Ovary (tissue), 9 donors: ENCODE data around the gene HNRNPUL1. TPM values are rescaled to one million over a fixed set of nuclear protein-coding genes. Genes with fewer than 3 reads are reported as not detected.

Experiments used
- DNase-seq, 5 donors: peaks; one replicate each; pipeline ENCODE4 v3.0.0-alpha.2; 2019 to 2020
- H3K27ac ChIP-seq, 2 donors: fragments of 200-600 bp; one replicate each; pipeline versions ENCODE4 v1.5.1 to v1.8.0; 2019 to 2022
- H3K27me3 ChIP-seq: fragments of 200-600 bp; one replicate; pipeline ENCODE4 v1.8.0; 2022
- H3K36me3 ChIP-seq: fragments of 200-600 bp; sonication (generic); one replicate; pipeline ENCODE4 v1.5.1; 2019
- H3K4me1 ChIP-seq: one replicate; pipeline ENCODE4 v1.8.1; 2013; ENCODE audit warnings: mild to moderate bottlenecking, moderate library complexity; ENCODE audit not compliant: insufficient read depth
- H3K4me3 ChIP-seq: fragments of 200-600 bp; sonication (generic); one replicate; pipeline ENCODE4 v1.5.1; 2017
- H3K9me3 ChIP-seq, 2 donors: fragments of 200-600 bp in 1 of 2; sonication (generic) in 1 of 2; one replicate each; pipeline versions ENCODE4 v1.5.1 to v1.8.1; 2013 to 2019; ENCODE audit warnings: mild to moderate bottlenecking in 1 of 2, moderate library complexity in 1 of 2
- CTCF ChIP-seq, 3 donors: fragments of 450-650 bp in 2 of 3; fragments of 200-600 bp in 1 of 3; IDR thresholded peaks; one replicate each; pipeline versions ENCODE4 v1.5.1 to v1.8.0; 2016 to 2022; ENCODE audit warnings: antibody characterized with exemption in 3 of 3, mild to moderate bottlenecking in 1 of 3
- EP300 ChIP-seq: sonication (generic); formaldehyde crosslinking; IDR thresholded peaks from one replicate; pipeline ENCODE4 v1.6.1; 2017; ENCODE audit warnings: antibody characterized with exemption
- POLR2A ChIP-seq: fragments of 450-650 bp; IDR thresholded peaks from one replicate; pipeline ENCODE4 v1.6.1; 2017; ENCODE audit warnings: antibody characterized with exemption, mild to moderate bottlenecking, moderate library complexity
- WGBS, 3 donors: extraction: QIAGEN DNeasy Blood & Tissue Kit in 1 of 3; methylation state at CpG; one replicate each; pipeline versions ENCODE4 v1.1.5 to v1.1.7; 2013 to 2017; 5-methylcytosine and 5-hydroxymethylcytosine counted together
- intact Hi-C, 4 donors: fragments of 100-400 bp; cut with DNase I; formaldehyde crosslinking; loops; one replicate each; pipeline versions ENCODE4 v1.11.0 to v1.15.1; 2022 to 2023
- polyA plus RNA-seq, 2 donors: library from polyadenylated mRNA; stranded (reverse); fragments of 200-250 nt in 1 of 2; fragments of 350-450 nt in 1 of 2; fragmentation: Illumina TruSeq in 1 of 2; extraction: RNeasy Lipid Tissue Mini Kit (QIAGEN cat#74804) in 1 of 2; gene quantifications; one replicate each; pipeline ENCODE4 v1.2.3, GENCODE V29; 2013 to 2014
- total RNA-seq, 7 donors: library from RNA; depleted of rRNA in 2 of 7; stranded (reverse); fragments of >200 nt in 2 of 7; fragmentation: NEBNext Ultra II Directional in 3 of 7; extraction: Animal tissue kit (Norgen Biotek cat#: 25700) in 3 of 7; gene quantifications; one replicate each; pipeline versions ENCODE4 v1.1.0 to v1.2.4, GENCODE V29; 2016 to 2023
- donor health status: DM: no; HTN: no; CAD: no; lungs with moderate emphysema.
- donor health status: DM: no; HTN: no; CAD: no.
- donor health status: Bipolar disorder and iron deficiency.
- donor health status: DM: yes; HTN: yes; CAD: no.
- donor health status: DM: no; HTN: no; CAD: no.
- donor health status: DM: yes; HTN: yes; CAD: no.

Gene HNRNPUL1
- total and polyA plus RNA-seq, 9 donors, result 102 to 259 (median 211) TPM

DNA sequence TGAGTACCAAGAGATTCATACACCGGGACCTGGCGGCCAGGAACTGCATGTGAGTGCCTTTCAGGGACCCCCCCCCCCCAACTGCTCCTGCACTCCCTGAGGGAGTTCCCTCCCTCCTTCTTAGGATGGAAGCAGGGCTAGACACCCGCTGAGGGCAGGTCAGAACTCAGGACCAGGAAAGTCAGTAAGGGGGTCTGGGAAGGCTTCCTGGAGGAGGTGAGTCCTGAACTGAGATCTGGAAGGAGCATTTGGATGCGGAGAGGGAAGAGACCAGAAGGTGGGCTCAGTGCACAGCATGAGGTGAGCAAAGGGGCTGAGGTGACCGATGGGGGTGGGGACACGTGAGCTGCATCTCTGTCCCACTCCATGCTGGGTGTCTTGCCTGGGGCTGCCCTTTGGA is 10.5 kb upstream of the HNRNPUL1 start:
- no peak for TF ChIP-seq CTCF (IDR thresholded peaks at IDR 0.05)
- no peak for TF ChIP-seq POLR2A
- no peak for TF ChIP-seq EP300
- Histone ChIP-seq H3K4me1 (no peaks in the 10 kb centered on the region), H3K27ac (no peak overlapping the region), H3K4me3 (no peak overlapping the region), H3K9me3 (no peaks in the 10 kb centered on the region), H3K27me3 (no peaks in the 10 kb centered on the region), H3K36me3 (no peaks in the 10 kb centered on the region)
- DNase-seq, result no peak
- intact Hi-C loops, result loop anchor here in 1 of 4 donors (5.0 kb wide), 1 partner anchor 36 kb away; the partner anchor contains the start of gene AXL
- 93 to 98% (median 94%) methylated on average over 6 of the region's 6 CpGs for WGBS, 3 donors

DNA sequence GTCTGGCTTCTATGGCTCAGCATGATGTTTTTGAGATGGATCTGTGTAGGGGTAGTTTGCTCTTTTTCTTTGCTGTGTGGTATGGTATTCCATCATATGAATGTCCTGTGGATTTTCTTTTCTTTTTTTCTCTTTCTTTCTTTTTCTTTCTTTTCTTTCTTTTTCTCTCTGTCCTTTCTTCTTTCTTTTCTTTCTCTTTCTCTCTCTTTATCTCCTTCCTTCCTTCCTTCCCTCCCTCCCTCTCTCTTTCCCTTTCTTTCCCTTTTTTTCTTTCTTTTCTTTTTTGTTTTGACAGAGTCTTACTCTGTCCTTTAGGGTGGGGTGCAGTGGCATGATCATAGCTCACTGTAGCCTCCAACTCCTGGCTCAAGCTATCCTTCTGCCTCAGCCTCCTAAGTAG is 9.0 kb upstream of the HNRNPUL1 start:
- Histone ChIP-seq H3K27ac (no peak overlapping the region), H3K4me1 (no peaks in the 10 kb centered on the region), H3K27me3 (no peaks in the 10 kb centered on the region), H3K4me3 (no peak overlapping the region), H3K9me3 (no peaks in the 10 kb centered on the region), H3K36me3 (no peaks in the 10 kb centered on the region)
- intact Hi-C loops, result loop anchor here in 1 of 4 donors (5.0 kb wide), 1 partner anchor 48 kb away; no protein-coding TSS in a partner anchor
- TF ChIP-seq CTCF (IDR thresholded peaks at IDR 0.05) (no peak), POLR2A (no peak), EP300 (no peak)
- DNase-seq, result no peak

DNA sequence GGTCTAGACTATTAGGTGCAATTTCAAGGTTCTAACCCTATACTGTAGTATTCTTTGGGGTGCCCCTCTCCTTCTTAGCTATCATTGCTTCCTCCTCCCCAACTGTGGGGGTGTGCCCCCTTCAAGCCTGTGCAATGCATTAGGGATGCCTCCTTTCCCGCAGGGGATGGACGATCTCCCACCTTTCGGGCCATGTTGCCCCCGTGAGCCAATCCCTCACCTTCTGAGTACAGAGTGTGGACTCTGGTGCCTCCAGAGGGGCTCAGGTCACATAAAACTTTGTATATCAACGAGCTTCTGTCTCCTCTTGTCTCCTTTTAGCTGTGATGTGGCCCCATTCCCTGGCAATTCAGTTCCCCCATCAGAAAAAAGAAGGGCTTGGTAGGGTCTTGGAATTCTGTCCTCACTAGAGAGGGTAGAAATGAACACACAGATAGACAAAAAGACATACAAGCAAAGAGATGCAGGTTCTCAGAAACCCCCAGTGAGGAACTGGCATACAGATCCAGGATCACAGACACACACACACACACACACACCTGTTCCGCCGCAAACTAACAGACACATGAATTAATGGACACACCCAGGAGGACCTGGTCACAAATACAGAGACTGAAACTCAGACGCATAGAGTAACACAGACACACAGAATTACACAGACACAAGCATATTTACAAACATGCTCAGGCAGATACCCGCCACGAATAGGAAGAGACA is 2.5 kb upstream of the HNRNPUL1 start:
- intact Hi-C loops, result loop anchor here in 3 of 4 donors (1.0 to 10.0 kb wide), 4 partner anchors 46 to 57 kb away; no protein-coding TSS in a partner anchor
- TF ChIP-seq POLR2A, result no peak
- no peak for TF ChIP-seq CTCF (IDR thresholded peaks at IDR 0.05)
- no peak for TF ChIP-seq EP300
- no peaks in the 10 kb centered on the region for H3K27me3 ChIP-seq
- no peaks in the 10 kb centered on the region for H3K36me3 ChIP-seq
- peak overlapping the region; percentile 84 for H3K4me3 ChIP-seq
- DNase-seq, result peak in 2 of 5 donors; percentile 22 to 41
- H3K9me3 ChIP-seq, result no peaks in the 10 kb centered on the region
- 58 to 59% (median 58%) methylated on average over 10 of the region's 10 CpGs for WGBS, 3 donors
- H3K27ac ChIP-seq, result peak overlapping the region; percentile 46 to 94
- peaks cover 3% of the 10 kb centered on the region for H3K4me1 ChIP-seq

GRCh38 chr19:41263042-41263849 is 926 bp upstream of the HNRNPUL1 start:
- peaks cover 3% of the 10 kb centered on the region for H3K4me1 ChIP-seq
- WGBS, 3 donors, result 0 to 1% (median 0%) methylated on average over 46 of the region's 46 CpGs
- intact Hi-C loops, result loop anchor here in 2 of 4 donors (5.0 to 10.0 kb wide), 3 partner anchors 44 to 58 kb away; no protein-coding TSS in a partner anchor
- no peaks in the 10 kb centered on the region for H3K27me3 ChIP-seq
- no peaks in the 10 kb centered on the region for H3K9me3 ChIP-seq
- DNase-seq, result peak; percentile 67 to 84 (median 73)
- H3K27ac ChIP-seq, result peak overlapping the region; percentile 94 to 95
- peak overlapping the region; percentile 84 for H3K4me3 ChIP-seq
- TF ChIP-seq CTCF (IDR thresholded peaks at IDR 0.05), result no peak
- peak; percentile 84 for TF ChIP-seq POLR2A
- no peaks in the 10 kb centered on the region for H3K36me3 ChIP-seq
